NCI-H1436 (cell line): ENCODE results near the gene TTR.

ENCODE experiments used
- DNase-seq: peaks from one replicate; lab custom pipeline; 2025; lab: John Stamatoyannopoulos, UW

Gene TTR

GRCh38 chr18:31616586-31616985 lies 24.9 kb downstream of the TTR start:
- no peak for DNase-seq

GRCh38 chr18:31617031-31617717 lies 25.5 kb downstream of the TTR start:
- no peak for DNase-seq

- DNase-seq, result no peak
These were observed 27.1 kb downstream of the TTR start for GRCh38 chr18:31618801-31619200.

- DNase-seq, result no peak
These were observed 27.6 kb downstream of the TTR start for GRCh38 chr18:31619291-31619690.

- DNase-seq, result no peak
These were observed 33.4 kb downstream of the TTR start for GRCh38 chr18:31624892-31625640.

- DNase-seq, result no peak
These were observed 34.7 kb downstream of the TTR start for GRCh38 chr18:31626409-31626808.

- DNase-seq, result no peak
These were observed 38.9 kb downstream of the TTR start for GRCh38 chr18:31630549-31630948.

- no peak for DNase-seq
These were observed 39.8 kb downstream of the TTR start for GRCh38 chr18:31631526-31631925.

- DNase-seq, result no peak
These were observed 40.7 kb downstream of the TTR start for GRCh38 chr18:31632356-31632755.

GRCh38 chr18:31633392-31634330 lies 42.0 kb downstream of the TTR start:
- DNase-seq, result no peak

- DNase-seq, result no peak
These were observed 42.6 kb downstream of the TTR start for GRCh38 chr18:31634331-31634713.

GRCh38 chr18:31636387-31636786 lies 44.7 kb downstream of the TTR start:
- DNase-seq, result no peak

GRCh38 chr18:31637445-31637844 lies 45.8 kb downstream of the TTR start:
- no peak for DNase-seq

GRCh38 chr18:31643003-31643402 lies 51.3 kb downstream of the TTR start:
- DNase-seq, result no peak

GRCh38 chr18:31645411-31645810 lies 53.7 kb downstream of the TTR start:
- DNase-seq, result no peak

- DNase-seq, result no peak
These were observed 54.9 kb downstream of the TTR start for GRCh38 chr18:31646332-31647126.

- no peak for DNase-seq
These were observed 55.6 kb downstream of the TTR start for GRCh38 chr18:31647127-31647753.
